GM15510 (cell line): ENCODE measurements around the gene BCL7A.
A peak's percentile ranks its signal among the peaks of the same experiment; 100 is the strongest.

Source experiments
- POLR2A ChIP-seq: IDR thresholded peaks from 3 replicates; pipeline ENCODE4 v1.6.1; 2011; ENCODE audit warnings: borderline replicate concordance; ENCODE audit not compliant: insufficient read length; ENCODE audit errors: extremely low read depth

Gene BCL7A

DNA sequence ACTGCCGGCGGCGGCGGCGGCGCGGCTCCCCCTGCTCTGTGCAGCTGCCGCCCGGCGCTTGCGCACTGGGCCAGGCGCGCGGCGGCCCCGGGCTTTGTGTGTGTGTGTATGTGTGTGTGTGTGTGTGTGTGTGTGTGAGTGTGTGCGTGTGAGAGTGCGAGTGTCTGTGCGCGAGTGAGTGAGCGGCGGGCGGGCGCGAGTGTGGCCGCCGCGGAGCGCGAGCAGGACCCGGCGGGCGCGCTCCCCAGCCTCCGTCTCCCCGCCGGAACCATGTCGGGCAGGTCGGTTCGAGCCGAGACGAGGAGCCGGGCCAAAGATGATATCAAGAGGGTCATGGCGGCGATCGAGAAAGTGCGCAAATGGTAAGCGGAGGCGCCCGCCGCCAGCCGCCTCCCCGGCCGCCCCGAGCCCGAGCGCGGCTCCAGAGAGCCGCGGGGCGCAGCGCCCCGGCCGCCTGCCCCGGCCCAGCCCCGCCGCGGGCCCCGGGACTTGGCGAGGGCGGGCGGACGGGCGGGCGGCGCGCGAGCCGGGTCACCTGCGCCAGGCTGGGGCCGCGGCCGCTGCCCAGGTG lies at the start of gene BCL7A:
Gene BCL7A (plus strand): TSS at position 63 of the 571 bp plus-strand sequence. CDS start 208 bp downstream, at position 271.
- TF ChIP-seq POLR2A: peak; percentile 47

DNA sequence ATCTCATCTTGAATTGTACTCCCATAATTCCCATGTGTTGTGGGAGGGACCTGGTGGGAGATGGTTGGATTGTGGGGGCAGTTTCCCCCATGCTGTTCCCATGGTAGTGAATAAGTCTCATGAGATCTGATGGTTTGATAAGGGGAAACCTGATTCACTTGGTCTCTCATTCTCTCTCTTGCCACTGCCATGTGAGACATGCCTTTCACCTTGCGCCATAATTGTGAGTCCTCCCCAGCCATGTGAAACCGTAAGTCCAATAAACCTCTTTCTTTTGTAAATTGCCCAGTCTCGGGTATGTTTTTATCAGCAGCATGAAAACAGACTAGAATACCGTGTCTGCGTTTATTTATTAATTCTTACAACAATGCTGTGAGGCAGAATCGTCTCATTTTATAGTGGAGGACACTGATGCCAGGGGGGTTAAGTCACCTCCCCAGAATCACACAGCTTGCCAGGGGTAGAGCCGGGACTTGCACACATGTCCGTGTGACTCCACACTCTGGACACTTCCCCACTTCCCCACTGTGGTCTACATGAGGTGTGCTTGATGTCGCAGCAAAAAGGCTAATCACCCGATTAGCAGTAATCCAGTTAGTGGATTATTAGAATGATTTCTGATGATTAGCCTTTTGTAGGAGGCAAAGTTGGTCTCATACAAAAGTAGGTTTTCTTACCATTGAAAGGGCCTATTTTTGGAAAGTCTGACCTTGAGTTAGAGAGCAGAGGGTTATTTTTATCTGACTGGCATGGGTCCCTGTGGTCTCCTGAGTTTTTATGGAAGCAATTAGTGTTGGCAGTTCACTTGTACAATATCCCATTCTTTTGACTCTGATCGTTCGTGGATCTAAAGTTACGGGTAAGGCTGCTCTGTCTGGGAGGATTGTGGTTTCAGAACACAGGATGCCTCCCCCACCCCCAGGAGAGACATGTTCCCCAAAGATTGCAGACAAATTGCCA lies 47.4 kb upstream of the BCL7A start:
- no peak for TF ChIP-seq POLR2A

DNA sequence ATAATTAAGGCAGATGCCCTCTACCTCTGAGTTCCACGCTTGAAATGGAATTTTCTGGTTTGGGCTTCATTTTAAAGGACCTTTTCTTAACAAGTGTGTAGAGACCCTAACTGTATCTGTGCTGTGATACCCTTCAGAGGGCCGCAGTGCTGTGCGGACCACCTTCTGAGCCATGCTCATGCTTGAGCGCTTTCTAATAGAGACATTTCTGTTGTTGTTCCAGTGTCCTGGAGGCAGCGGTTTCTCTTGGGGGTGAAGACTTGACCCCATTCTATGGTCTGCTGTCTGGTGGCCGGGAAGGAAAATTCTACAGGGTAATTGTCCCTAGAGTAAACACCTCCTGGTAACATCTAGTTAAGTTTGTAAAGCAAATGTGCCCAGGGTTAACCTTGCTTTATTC lies 46.7 kb upstream of the BCL7A start:
- TF ChIP-seq POLR2A: no peak

DNA sequence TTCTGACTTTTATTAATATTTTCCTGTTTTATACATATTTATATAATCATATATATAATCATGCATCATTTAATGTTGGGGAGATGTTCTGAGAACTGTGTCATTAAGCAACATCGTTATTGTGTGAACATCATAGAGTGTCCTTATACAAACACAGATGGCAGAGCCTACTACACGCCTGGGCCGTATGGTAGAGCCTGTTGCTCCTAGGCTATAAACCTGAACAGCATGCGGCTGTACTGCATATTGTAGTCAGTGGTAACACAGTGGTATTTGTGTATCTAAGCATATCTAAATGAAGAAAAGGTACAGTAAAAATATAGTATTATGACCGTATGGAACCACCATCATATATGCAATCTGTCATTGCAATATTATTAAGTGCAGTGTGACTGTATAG lies 44.7 kb upstream of the BCL7A start:
- TF ChIP-seq POLR2A: no peak

DNA sequence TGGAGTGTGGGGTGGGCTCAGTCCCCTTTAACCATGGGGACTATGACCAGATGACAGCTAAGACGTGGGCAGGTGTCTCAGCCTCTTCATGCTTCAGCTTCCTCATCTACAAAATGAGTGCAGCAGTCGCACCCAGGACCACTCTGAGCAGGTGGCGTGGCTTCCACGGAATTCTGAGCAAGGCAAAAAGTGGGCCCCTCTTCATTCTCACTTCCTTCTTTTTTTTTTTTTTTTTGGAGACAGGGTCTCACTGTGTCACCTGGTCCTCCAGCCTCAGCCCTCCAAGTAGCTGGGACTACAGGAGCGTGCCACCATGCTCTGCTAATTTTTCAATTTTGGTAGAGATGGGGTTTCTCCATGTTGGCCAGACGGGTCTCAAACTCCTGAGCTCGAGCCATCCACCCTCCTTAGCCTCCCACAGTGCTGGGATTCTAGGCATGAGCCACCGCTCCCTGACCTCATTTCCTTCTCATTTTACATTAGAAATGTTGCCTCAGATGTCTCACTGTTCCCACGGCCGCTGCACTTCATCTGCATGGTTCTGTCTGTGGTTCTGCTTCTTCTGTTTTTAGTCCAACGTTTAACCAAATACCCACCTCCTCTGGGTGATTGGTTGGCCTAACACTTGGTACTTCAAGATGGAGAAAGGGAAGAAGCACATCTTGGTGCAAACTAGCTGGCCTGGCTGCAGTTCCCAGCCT lies 41.3 kb upstream of the BCL7A start:
- TF ChIP-seq POLR2A: no peak

DNA sequence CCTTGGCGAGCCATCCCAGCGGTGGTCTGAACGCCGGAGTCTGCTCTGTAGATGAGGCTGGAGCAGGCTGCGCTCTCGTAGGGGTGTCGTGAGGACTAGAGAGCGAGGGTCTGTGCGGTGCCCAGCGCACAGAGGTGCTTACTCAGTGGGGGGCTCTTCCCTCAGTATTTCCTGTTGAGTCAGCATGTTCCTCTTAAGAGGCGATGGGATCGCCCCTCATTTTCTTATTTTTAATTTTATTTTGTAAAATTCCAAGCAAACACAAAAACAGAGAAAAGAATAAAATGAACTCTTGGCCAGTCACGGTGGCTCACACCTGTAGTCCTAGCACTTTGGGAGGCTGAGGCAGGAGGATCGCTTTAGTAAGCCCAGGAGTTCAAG lies 40.8 kb upstream of the BCL7A start:
- no peak for TF ChIP-seq POLR2A

DNA sequence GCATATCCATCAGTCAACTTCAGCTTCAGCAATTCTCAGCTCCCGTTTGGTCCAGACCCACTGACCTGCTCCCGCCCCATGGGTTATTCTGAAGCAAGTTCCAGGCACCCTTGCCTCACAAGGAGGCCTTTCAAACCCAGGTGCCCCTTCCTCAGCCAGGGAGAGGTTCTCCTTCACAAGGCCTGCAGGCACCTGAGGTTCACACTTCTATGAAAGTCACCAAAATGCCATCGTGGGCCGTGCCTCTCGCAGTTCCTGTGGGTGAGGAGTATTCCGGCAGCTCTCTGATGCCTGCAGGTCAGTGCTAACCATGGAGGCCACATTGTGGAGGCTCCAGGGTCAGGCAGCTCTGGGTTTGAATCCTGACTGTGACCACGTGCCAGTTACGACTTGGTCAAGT lies 40.2 kb upstream of the BCL7A start:
- no peak for TF ChIP-seq POLR2A

DNA sequence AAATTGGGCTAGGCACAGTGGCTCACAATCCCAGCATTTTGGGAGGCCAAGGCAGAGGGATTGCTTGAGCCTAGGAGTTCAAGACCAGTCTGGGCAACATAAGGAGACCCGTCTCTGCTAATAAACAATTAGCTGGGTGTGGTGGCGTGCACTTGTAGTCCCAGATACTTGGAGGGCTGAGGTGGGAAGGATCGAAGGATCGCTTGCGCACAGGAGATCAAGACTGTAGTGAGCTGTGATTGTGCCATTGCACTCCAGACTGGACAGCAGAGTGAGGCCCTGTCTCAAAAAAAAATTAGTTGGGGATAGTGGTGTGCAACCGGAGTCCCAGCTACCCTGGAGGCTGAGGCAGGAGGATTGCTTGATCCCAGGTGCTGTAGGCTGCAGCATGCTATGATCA lies 38.7 kb upstream of the BCL7A start:
- TF ChIP-seq POLR2A: no peak

DNA sequence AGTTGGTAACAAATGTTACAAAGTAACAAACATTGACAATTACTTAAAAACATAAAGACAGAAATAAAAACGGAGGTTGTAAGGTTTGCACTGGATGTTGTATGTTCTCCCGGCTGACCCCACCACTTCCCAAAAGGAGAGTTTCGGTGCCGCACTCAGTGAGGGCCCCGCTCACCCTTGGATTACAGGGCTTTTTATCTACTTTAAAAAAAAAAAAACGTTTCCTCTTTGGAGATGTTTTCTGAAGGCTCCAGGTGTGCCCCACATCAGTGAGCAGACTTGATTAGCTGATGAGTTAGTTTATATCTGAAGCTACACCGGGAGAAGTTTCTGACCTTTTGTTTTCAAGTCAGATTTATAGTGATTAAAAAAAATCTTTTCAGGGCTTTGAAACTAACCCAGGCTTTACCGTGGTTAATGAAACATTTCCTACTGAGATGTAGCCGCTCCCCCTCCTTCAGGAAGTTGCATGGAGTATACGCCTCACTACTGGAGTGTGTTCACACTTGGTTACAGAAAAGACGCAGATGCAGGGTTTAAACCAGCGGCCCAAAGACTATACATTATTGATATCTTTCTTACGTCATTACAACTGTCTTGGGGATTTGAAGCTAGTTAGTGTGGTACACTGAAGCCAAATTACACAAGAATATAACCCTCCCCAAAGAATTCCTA lies 38.0 kb upstream of the BCL7A start:
- no peak for TF ChIP-seq POLR2A

DNA sequence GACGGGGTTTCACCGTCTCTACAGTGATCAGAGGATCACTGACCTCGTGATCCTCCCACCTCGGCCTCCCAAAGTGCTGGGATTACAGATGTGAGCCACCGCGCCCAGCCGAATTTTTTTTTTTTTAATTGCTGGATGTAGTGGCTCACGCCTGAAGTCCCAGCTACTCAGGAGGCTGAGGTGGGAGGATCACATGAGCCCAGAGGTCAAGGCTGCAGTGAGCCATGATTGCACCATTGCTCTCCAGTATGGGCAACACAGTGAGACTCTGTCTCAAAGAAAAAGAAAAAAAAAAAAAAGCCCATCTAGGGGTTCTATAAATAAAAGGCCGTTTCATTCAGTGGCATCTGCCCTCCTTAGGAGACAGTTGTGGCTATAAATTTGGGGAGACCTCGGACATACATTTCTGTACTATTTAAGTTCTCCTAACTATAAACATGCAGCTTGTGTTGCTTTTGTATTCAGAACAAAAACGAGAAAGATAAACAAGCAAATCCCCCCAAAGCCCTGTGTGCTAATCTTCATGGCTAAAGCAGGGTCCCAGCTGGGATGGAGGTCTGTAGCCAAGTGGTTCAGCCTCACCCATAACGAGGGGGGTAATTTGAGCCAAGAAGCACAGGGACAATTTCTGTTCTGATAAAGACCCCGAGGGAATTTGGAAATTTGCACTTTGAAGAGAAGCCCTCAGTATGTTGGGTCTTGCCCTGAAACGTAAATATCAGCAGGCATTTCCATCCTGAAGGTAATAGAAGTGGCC lies 35.0 kb upstream of the BCL7A start:
- no peak for TF ChIP-seq POLR2A

DNA sequence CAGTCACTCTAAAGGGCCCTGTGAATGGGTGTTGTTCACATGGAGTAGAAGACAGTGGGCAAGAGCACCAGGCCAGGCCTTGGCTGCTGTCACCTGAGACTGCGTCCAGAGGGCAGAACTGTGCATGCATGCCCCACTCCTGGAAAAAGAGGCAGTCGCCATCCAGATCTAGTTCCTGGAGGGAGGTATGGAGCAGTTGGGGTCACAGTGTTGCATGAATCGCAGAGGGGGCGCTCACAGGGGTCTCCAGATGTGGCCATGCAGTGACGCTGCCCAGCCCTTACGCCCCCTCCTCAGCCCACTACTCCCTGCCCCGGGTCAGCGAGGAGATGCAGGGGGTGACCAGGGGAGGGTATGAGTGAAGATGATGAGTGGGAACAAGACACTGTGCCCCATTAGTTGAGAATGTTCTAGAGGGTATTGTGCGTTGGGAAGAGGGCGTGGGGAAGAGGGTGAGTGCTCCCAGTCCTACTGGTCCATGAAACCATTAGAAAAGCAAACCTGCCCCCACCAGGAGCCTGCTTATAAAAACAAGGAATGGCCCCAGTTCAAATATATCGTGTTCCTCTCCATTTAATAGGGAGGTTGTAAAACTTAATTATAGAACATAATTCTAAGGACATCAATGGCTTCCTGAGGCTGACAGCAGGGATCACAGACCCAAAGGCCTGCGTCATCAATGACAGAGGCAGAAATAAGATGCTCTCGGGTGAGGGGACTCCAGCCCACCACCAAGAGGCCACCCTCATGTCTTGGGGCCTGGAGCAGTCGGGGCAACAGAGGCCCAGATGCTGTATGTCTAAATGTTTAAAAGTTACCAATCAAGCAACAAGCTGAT lies 32.2 kb upstream of the BCL7A start:
- TF ChIP-seq POLR2A: no peak

DNA sequence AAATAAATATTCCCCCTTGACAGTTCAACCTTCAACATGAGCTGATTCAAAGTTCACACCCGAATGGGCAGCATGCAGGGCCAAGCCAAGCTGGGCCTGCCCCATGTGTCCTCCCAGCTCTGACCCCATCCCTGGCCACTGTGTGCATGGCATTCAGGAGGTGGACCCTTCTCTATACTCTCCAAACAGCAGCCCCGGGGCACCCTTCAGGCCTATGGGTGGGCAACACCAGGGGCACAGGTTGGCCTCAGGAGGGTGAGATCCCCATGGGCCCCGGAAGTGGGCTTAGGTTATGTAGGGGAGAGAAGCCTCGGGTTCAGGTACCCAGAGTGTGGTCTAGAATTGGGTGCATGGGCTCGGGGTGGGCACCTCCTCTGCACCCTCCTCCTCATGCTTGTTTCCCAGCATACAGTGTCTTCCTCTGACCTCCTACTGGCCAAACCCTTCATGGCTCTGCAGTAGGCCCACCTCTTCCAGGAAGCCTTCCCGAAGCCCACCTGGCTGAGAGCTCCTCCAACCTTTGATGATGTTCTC lies 31.5 kb upstream of the BCL7A start:
- no peak for TF ChIP-seq POLR2A

DNA sequence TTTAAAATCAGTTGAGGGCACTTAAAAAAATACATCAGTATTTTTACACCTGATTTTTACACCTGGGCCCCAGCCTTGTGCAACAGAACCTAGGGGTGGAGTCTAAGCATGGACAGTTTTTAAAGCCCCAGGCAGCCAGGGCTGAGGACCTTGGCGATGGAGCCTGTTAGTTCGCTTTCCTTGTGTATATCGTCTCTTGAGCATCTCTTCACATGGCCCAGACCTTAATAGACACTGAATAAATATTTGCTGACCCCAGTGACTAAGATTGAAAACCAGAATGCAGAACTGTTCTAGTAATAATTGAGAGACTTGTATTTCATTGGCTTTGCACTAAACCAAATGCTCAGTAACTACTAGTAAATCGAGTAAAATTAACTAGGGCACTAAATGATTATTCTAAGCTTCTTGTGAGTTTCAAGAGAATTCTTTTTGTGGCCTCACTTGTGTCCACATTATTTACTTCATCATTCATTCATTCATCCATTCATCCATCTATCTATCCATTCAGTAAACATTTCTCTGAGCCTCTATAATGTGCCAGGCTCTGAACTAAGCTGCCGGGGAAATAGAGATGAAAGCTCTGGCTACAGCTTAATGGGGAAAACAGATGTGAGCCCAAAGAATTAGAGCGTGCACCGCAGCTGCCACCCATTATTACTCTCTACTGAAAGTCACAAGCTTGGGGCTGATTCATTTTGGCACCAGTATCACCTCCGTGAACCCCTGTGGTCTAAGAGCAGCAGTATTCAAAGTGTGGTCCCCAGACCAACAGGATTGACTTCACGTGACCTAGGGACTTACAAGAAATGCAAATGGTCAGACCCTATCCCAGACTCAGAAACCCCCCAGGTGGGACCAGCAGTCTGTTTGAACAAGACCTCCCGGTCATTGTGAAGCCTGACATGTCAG lies 30.7 kb upstream of the BCL7A start:
- TF ChIP-seq POLR2A: peak; percentile 26
